Measurements from ENCODE around the gene LRRC43. TPM values are rescaled to one million over a fixed set of nuclear protein-coding genes. Genes with fewer than 3 reads are reported as not detected.

LRRC43 gene
- total and polyA plus RNA-seq, 10 donors = 0.13 to 5.2 (median 0.82) TPM

DNA sequence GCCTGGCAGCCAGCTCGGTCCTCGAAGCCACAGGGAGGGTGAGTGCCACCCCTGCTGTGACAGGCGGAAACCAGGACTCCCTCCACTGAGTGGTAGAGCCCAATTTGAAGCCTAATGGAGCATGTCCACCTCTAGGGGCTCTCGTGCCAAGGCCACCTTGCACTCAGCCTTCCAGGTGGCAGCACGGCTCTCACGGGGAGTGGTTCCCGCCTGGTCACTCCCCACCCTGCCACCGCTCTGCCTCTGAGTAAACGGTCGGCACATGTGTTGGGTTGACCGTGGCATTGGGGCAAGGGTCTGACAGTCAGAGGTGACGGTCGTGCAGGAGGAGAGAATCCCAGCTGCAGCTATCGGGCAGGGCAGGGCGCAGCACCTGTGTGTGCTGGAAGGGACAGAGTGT, 43.7 kb upstream of the LRRC43 start:
- no peak for DNase-seq
- no peaks in the 10 kb centered on the region for H3K9me3 ChIP-seq
- no peak overlapping the region for H3K4me3 ChIP-seq
- WGBS, 5 donors = 91 to 96% (median 95%) methylated on average over 11 to 15 of the region's 15 CpGs
- peaks cover 0 to 7% (median 0%) of the 10 kb centered on the region in 6 donors for H3K4me1 ChIP-seq
- peaks cover 8 to 100% (median 75%) of the 10 kb centered on the region in 6 donors for H3K36me3 ChIP-seq
- peak in 2 of 3 donors; percentile 51 to 71 for TF ChIP-seq POLR2AphosphoS5 (IDR thresholded peaks at IDR 0.05)
- no peak for TF ChIP-seq POLR2A (IDR thresholded peaks at IDR 0.05)
- no peak overlapping the region for H3K27ac ChIP-seq
- no peaks in the 10 kb centered on the region for H3K27me3 ChIP-seq (replicated peaks in 1 of 7)
- intact Hi-C loops (cut with DNase I; ENCODE audit: low total_unique reads) = no loop called here

- 91 to 97% (median 95%) methylated on average over 8 of the region's 8 CpGs for WGBS, 5 donors
- intact Hi-C loops (cut with DNase I; ENCODE audit: low total_unique reads) = no loop called here
- no peaks in the 10 kb centered on the region for H3K27me3 ChIP-seq (replicated peaks in 1 of 7)
- H3K36me3 ChIP-seq = peaks cover 8 to 100% (median 73%) of the 10 kb centered on the region in 6 donors
- H3K9me3 ChIP-seq = no peaks in the 10 kb centered on the region
- H3K4me1 ChIP-seq = peaks cover 0 to 7% (median 0%) of the 10 kb centered on the region in 6 donors
- no peak overlapping the region for H3K27ac ChIP-seq
- no peak overlapping the region for H3K4me3 ChIP-seq
- no peak for DNase-seq
- TF ChIP-seq POLR2A (IDR thresholded peaks at IDR 0.05) (no peak), POLR2AphosphoS5 (IDR thresholded peaks at IDR 0.05) (no peak), CTCF (IDR thresholded peaks at IDR 0.05 in 8 of 11, conservative IDR thresholded peaks at IDR 0.05 in 3 of 11) (no peak)
Observed at GRCh38 chr12:122139941-122140340, 43.0 kb upstream of the LRRC43 start.

- Histone ChIP-seq H3K36me3 (peaks cover 8 to 100% (median 66%) of the 10 kb centered on the region in 6 donors), H3K27me3 (replicated peaks in 1 of 7) (no peaks in the 10 kb centered on the region), H3K4me3 (no peak overlapping the region), H3K27ac (no peak overlapping the region), H3K4me1 (peaks cover 0 to 7% (median 0%) of the 10 kb centered on the region in 6 donors), H3K9me3 (no peaks in the 10 kb centered on the region)
- intact Hi-C loops (cut with DNase I; ENCODE audit: low total_unique reads) = no loop called here
- whole genome bisulfite sequencing, 5 donors = 92 to 96% (median 96%) methylated on average over 19 of the region's 19 CpGs
- DNase-seq = no peak
- peak in 1 of 3 donors; percentile 50 for TF ChIP-seq POLR2AphosphoS5 (IDR thresholded peaks at IDR 0.05)
- TF ChIP-seq CTCF (IDR thresholded peaks at IDR 0.05 in 8 of 11, conservative IDR thresholded peaks at IDR 0.05 in 3 of 11) = no peak
- no peak for TF ChIP-seq POLR2A (IDR thresholded peaks at IDR 0.05)
Observed at GRCh38 chr12:122140467-122141257, 42.3 kb upstream of the LRRC43 start.

- intact Hi-C loops (cut with DNase I; ENCODE audit: low total_unique reads) = no loop called here
- Histone ChIP-seq H3K4me1 (peaks cover 0 to 7% (median 0%) of the 10 kb centered on the region in 6 donors), H3K27me3 (replicated peaks in 1 of 7) (no peaks in the 10 kb centered on the region), H3K4me3 (no peak overlapping the region), H3K27ac (peak overlapping the region in 1 of 8 donors; percentile 57), H3K36me3 (peaks cover 8 to 93% (median 61%) of the 10 kb centered on the region in 6 donors), H3K9me3 (no peaks in the 10 kb centered on the region)
- WGBS, 5 donors = 88 to 95% (median 89%) methylated on average over 13 to 21 of the region's 21 CpGs
- TF ChIP-seq POLR2AphosphoS5 (IDR thresholded peaks at IDR 0.05) (no peak), CTCF (IDR thresholded peaks at IDR 0.05 in 8 of 11, conservative IDR thresholded peaks at IDR 0.05 in 3 of 11) (no peak), POLR2A (IDR thresholded peaks at IDR 0.05) (no peak)
- DNase-seq = no peak
Observed at GRCh38 chr12:122141911-122142725, 40.8 kb upstream of the LRRC43 start.
